Ammon's horn (tissue), 1 donor: ENCODE results near the gene TOMM7.
A peak's percentile ranks its signal among the peaks of the same experiment; 100 is the strongest.
"Not testable (repeated sequence)": the region's sequence is repeated elsewhere in the genome, so short reads cannot be mapped to it uniquely, and the experiment has no call there.

ENCODE experiments used
- DNase-seq: peaks from one replicate; pipeline ENCODE4 v3.0.0-alpha.2; 2016; ENCODE audit warnings: low spot score

TOMM7 gene

DNA sequence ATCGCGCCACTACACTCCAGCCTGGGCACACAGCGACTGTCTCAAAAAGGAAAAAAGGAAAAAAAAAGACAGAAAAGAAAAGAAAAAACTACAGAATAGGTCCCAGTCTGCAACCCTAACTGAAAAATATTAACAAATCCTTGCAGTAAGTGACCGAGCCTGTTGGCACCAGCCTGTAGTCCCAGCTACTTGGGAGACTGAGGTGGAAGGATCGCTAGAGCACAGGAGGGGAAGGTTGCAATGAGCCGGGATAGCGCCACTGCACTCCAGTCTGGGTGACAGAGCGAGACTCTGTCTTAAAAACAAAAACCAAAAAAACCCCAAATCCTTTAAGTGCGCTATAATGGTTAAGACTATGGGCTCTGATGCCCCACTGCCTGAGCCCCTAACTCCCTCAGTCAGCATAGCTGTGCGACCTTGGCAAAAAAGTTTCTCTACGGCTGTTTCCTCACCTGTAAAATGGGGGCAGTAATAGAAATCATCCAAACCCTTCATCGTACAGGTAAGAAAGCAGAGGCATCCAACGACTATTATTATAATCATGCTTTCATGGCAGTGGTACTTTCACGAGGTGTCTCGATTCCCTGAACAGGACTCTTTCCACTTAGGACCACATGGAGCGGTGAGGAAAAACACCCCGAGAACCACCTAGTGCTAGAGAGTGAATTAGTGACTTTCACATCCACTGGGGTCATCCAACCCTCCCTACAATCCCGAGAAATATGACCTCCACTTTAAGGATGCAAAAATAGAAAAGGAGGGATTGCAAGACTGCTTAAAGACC, 755 bp downstream of the TOMM7 start:
- peak; percentile 13 for DNase-seq

DNA sequence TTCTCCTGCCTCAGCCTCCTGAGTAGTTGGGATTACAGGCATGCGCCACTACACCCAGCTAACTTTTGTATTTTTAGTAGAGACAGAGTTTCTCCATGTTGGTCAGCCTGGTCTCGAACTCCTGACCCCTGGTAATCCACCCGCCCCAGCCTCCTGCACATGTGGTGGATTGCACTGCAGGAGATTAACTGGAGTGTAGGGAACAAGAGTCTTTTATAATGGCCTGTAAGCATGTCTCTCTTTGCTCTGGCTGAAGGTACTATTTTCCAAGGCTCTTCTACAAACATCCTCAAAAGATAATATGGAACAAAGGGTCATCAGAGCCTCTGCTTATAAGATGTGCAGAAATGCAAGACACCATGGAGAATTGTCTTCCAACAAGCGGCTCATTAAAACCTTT, 3.2 kb downstream of the TOMM7 start:
- DNase-seq, result no peak

DNA sequence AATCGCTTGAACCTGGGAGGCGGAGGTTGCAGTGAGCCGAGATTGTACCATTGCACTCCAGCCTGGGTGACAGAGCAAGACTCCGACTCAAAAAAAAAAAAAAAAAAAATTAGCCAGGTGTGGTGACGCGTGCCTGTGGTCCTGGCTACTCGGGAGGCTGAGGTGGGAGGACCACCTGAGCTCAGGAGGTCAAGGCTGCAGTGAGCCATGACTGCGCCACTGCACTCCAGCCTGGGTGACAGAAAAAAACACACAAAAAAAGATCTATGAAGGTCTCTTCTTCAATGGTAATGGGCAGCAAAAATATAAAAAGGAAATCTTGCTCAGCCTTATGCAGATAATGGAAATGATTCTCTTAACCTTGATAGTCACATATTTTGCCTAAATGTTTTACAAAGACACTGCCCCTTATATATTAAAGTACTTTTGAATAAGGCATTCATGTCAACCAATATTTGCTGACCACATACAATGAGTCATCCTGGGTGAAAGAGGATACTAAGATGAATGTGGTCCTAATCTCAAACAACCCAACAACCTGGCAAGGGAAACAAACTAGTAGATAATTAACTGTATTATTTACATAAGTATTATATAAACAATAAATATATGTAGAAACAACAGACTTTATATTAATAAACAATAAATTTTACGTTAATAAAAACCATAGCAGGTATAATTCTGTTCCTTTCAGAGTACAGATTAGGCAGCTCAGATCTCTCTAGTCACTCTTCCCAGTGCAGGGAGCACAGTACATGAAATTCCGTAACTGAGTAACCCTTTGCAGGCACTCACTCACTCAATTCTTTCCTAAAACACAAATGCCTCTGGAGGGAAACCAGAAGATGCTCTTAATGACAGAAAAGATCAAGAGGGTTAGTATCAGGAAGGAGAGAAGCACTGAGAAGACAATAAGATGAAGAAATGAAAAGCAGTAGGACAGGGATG, 8.1 kb downstream of the TOMM7 start:
- no peak for DNase-seq

GRCh38 chr7:22812353-22812752, 10.3 kb downstream of the TOMM7 start:
- no peak for DNase-seq

DNA sequence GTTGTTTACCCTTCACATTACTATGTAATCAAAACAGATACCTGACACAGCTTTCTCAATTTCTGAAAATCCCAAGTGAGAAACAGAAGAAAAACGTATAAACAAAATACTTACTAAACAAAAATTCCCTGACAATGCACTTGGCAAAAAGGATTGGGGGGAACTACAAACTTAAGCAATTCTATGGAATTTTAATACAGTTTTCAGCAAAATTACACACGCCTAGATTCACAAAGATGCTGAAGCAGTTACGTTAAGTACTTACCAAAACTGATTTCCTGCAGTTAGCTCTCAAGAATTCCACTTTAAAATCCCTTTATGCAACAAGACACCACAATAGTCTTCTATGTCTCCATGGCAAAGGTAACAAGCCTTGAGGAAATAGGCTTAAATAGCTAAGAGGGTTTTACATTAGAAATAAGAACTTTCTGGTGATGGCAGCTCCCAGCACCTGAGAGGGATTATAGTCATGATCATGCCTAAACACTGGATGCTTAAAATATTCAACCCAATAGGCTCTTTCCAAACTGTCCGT, 10.8 kb downstream of the TOMM7 start:
- no peak for DNase-seq

DNA sequence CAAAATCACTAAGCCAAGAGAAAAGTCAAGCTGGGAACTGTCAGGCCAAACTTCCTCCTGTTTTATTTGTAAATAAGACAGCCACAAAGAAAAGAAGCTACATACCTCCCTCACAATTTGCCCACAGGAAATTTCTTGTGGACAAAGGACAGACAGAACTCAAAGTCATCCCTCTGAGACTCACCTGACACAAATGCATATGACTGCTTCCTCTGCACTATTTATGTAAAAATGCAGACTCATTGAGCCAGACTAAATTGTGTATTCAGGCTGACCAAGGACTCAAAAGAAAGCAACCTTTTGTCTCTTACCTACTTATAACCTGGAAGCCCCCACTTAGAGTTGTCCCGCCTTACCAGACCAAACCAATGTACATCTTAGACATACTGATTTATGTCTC, 11.8 kb downstream of the TOMM7 start:
- no peak for DNase-seq

DNA sequence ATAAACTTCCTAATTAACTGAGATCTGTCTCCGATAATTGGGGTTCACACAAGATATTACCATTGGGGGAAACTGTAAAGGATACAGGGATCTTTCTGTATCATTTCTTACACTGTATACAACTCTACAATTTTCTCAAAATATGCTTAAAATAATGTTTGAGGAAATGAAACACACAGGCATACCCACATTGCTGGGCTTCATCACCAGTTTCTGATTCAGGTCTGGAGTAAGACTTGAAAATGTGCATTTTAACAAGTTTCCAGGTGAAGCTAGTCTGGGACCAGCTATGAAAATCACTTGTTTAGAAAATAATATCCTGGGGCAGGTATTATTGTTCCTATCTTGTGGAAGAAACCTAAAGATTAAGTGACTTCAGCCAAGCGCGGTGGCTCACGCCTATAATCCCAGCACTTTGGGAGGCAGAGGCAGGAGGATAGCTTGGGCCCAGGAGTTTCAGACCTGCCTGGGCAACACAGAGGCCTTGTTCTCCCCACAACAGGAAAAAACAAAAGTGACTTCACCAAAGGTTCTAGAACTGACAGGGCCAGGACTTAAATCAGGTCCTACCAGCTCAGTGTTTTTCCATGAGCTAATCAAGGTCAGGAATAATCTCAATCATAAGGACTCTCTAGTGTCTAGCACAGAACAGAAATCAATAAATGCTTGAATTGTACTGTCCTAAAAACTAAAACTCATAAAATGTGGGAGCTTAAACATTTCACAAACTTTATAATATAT, 12.6 kb downstream of the TOMM7 start:
- no peak for DNase-seq

DNA sequence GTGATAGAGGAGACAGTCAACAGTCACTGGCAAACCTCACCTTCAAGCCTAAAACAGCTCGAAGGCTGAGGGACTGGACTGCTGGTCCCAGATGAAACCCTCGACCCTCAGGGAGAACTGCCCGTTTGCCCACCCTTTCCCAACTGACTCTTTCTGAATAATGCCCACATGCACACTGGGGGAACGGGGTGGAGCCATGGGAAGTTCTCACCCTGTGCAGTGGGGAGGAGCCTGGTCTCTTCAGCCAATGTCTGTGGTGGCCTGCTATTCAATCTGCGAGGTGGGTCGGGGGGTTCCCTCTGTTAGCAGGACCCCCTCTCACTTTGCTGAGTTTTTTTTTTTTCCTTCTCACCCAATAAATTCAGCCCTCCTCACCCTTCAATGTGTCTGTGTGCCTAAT, 14.5 kb downstream of the TOMM7 start:
- DNase-seq, result no peak

DNA sequence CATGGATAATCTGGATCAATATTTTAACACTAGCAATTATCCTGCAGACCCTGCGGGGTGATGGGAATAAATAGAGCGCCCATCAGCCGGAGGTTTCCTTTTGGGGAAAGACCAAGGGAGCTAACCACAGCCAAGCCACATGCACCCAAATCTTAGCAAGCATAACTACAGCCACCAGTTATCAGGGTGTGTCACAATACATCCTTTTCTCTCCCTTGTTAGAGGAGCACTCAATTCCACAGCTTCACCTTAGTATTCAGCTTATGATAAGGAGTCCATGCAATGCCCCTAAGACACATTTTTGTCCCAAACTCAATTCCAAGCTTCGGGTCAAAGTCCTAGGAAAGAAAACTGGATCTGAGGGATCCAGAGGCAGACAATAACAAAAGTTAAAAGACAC, 15.9 kb downstream of the TOMM7 start:
- DNase-seq, result no peak

DNA sequence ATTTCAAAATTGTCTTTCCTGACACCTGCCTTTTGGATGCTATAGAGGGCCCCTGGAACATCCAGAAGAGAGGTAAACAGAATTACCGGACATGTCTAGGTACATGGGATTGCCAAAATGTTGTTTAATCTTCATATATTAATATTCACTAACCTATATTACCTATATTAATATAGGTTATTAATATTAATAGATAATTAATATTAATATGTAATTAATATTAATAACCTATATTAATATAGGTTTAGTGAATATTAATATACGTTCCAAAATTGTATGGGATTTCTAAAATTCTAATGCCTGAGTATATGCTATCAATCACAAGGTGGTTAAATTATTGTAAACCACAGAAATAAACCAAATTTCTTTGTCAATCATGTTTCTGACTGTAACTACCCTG, 17.4 kb downstream of the TOMM7 start:
- no peak for DNase-seq

DNA sequence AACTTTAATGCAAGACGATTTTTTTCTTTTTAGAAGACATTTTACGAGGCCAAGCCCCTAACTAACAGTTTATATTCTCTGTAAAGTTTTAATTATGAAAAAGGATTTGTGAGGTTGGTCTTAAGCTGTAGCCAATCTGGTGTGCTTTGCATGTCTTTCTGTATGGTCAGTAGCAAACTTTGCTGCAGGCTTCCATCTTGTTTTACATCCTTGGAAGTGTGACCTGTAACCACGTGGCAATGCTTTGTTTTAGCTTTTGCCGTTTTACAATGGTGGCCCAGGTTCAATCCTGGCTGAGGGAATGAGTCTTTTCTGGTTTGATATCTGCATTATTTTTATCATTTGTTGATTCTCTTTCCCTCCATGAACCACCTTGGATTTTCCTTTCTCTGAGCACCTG, 19.8 kb downstream of the TOMM7 start:
- not testable (repeated sequence) for DNase-seq

DNA sequence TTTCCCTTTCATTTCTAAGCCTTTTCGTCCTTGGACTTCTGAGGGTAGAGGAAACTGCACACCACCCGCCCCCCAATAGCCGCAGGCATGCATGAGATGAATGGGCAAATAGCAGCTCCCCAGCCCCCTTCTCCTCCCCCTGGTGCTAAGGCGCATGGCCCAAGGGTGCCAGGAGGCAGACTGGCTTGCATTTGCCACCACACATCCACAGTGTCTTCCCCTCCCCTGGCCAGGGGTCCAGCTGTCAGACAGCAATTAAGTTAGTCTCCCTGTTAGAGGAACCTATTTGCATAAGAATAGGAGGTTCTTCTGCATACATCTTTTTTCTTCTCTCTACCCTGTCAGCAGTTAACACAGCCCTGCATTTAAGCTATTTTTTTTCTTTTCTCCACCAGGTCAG, 20.2 kb downstream of the TOMM7 start:
- no peak for DNase-seq

GRCh38 chr7:22801912-22802311, 20.7 kb downstream of the TOMM7 start:
- no peak for DNase-seq

- no peak for DNase-seq
Observed at GRCh38 chr7:22799633-22800032, 23.0 kb downstream of the TOMM7 start.

DNA sequence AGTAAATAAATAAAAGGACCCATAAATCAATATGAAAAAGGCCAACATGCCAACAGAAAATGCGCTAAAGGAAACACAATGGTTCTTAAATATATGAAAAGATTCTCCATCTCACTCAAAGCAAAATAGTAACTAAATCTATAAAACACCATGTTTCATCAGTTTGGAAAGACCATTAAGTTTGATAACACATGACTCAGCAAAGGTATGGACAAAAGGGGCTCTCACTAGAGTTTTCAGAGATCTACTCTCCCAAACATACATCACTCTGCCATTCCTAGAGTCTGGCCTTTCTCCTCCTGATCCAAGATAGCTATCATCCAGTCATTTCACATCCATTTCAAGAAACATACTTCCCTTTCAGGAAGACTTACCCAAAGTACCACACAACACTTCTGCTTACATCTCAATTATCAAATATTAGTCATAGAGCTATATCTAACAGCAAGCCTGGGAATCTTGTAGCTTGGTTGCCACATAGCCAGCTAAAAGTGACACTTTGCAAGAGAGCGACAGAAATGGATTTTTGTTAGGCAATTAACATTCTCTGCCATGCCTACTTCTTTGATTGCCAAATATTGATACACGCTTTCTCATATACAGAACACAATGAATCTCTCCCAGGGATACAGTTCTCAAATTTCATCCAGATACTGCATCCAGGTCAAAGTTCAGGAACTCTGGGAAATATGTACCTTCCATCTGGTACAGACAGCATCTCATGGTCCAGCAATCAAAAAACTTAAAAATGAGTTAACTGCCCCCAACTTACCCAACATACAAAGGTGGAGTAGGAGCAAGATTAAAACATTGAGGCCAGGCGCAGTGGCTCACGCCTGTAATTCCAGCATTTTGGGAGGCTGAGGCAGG, 28.8 kb downstream of the TOMM7 start:
- no peak for DNase-seq

GRCh38 chr7:22791204-22792158, 31.2 kb downstream of the TOMM7 start:
- no peak for DNase-seq

DNA sequence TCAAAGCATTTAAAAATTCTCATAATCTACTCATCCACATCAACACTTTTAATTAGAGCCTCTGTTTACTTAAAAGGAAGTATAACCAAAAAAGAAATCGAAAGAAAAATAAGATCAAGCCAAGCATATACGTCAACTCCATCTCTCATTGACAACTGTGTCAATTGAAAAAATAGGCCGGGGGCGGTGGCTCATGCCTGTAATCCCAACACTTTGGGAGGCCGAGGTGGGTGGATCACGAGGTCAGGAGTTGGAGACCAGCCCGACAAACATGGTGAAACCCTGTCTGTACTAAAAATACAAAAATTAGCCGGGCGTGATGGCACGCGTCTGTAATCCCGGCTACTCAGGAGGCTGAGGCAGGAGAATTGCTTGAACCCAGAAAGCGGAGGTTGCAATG, 32.0 kb downstream of the TOMM7 start:
- not testable (repeated sequence) for DNase-seq

- DNase-seq, result peak; percentile 23
Observed at GRCh38 chr7:22787951-22788350, 34.7 kb downstream of the TOMM7 start.

- DNase-seq, result no peak
Observed at GRCh38 chr7:22786290-22786932, 36.2 kb downstream of the TOMM7 start.

GRCh38 chr7:22784346-22784745, 38.3 kb downstream of the TOMM7 start:
- no peak for DNase-seq
